OCI-LY7 (cell line): ENCODE results near the gene IZUMO4. TPM values are rescaled to one million over a fixed set of nuclear protein-coding genes. Genes with fewer than 3 reads are reported as not detected.

ENCODE experiments used
- BruUV-seq: library from RNA; stranded (reverse); fragments of 400-500 nt; replicated peaks from 2 replicates; lab custom pipeline; 2021; lab: Mats Ljungman, UMichigan
- CTCF ChIA-PET: fragments of 300-600 bp; sonication (Branson Sonifier 250); formaldehyde crosslinking; loops from one replicate; lab custom pipeline; 2022; ENCODE audit warnings: antibody characterized with exemption; ENCODE audit not compliant: unreplicated experiment; lab: Charles Lee
- POLR2A ChIA-PET: fragments of 300-600 bp; sonication (Branson Sonifier 250); formaldehyde crosslinking; loops from one replicate; lab custom pipeline; 2022; ENCODE audit warnings: antibody characterized with exemption; lab: Charles Lee
- DNase-seq: peaks from one replicate; pipeline ENCODE4 v3.0.0-alpha.2; 2015; ENCODE audit warnings: low spot score
- H2AFZ ChIP-seq: fragments of 200-600 bp; sonication (generic), shearing (Covaris generic); 2 replicates; pipeline ENCODE4 v1.6.1; 2014; ENCODE audit warnings: mild to moderate bottlenecking, antibody characterized with exemption, low read length, moderate library complexity
- H3K27ac ChIP-seq: fragments of 200-600 bp; sonication (generic); 2 replicates; pipeline ENCODE4 v1.5.1; 2014; ENCODE audit warnings: mixed run types, low read depth, mild to moderate bottlenecking, moderate library complexity, low read length, inconsistent platforms; ENCODE audit not compliant: poor library complexity, severe bottlenecking
- H3K36me3 ChIP-seq: fragments of 200-600 bp; sonication (generic); 2 replicates; pipeline ENCODE4 v1.6.1; 2014; ENCODE audit warnings: mild to moderate bottlenecking, antibody characterized with exemption, low read length, moderate library complexity, mixed read lengths; ENCODE audit not compliant: insufficient read depth
- H3K4me1 ChIP-seq: fragments of 200-600 bp; sonication (generic); 2 replicates; pipeline ENCODE4 v1.5.1; 2014; ENCODE audit warnings: mild to moderate bottlenecking, low read length; ENCODE audit not compliant: insufficient read depth, poor library complexity, severe bottlenecking
- H3K4me2 ChIP-seq: fragments of 200-600 bp; sonication (generic); 2 replicates; pipeline ENCODE4 v1.6.1; 2014; ENCODE audit warnings: mild to moderate bottlenecking, low read length
- H3K4me3 ChIP-seq: fragments of 200-600 bp; sonication (generic); 2 replicates; pipeline ENCODE4 v1.5.1; 2014; ENCODE audit warnings: mild to moderate bottlenecking, low read depth, low read length; ENCODE audit not compliant: poor library complexity, severe bottlenecking
- H3K79me2 ChIP-seq: fragments of 200-600 bp; sonication (generic); 2 replicates; pipeline ENCODE4 v1.6.1; 2016; ENCODE audit warnings: low read depth, mild to moderate bottlenecking, low read length, moderate library complexity, mixed read lengths; ENCODE audit not compliant: insufficient read depth
- H3K9me2 ChIP-seq: fragments of 200-600 bp; sonication (generic); 2 replicates; pipeline ENCODE4 v1.6.1; 2016; ENCODE audit warnings: mild to moderate bottlenecking, low read length, mixed read lengths; ENCODE audit not compliant: insufficient read depth
- H3K9me3 ChIP-seq: fragments of 200-600 bp; sonication (generic); 2 replicates; pipeline ENCODE4 v1.6.1; 2014; ENCODE audit warnings: mild to moderate bottlenecking, mixed run types, low read length, mixed read lengths
- H4K20me1 ChIP-seq: fragments of 200-600 bp; sonication (generic); 2 replicates; pipeline ENCODE4 v1.6.1; 2014; ENCODE audit warnings: mild to moderate bottlenecking, antibody characterized with exemption, low read length, moderate library complexity, mixed read lengths; ENCODE audit not compliant: insufficient read depth
- CTCF ChIP-seq: fragments of 200-600 bp; sonication (generic); conservative IDR thresholded peaks from 2 replicates; pipeline ENCODE4 v1.5.1; 2014; ENCODE audit warnings: mild to moderate bottlenecking, antibody characterized with exemption, low read length, moderate library complexity, mixed read lengths
- EZH2phosphoT487 ChIP-seq: fragments of 200-600 bp; sonication (generic); IDR thresholded peaks from 2 replicates; pipeline ENCODE4 v1.6.1; 2018; ENCODE audit warnings: low read depth, borderline replicate concordance, mild to moderate bottlenecking, mixed run types, antibody characterized with exemption, low read length, moderate library complexity, mixed read lengths
- intact Hi-C: fragments of 100-400 bp; cut with micrococcal nuclease; formaldehyde crosslinking; loops from one replicate; pipeline ENCODE4 v1.10.0; 2022; ENCODE audit not compliant: unreplicated experiment
- total RNA-seq, 2 experiments: library from RNA; depleted of rRNA in 1 of 2; stranded (reverse); fragments of >200 nt in 1 of 2; shearing (Covaris generic) in 1 of 2; gene quantifications; 2 replicates each; pipeline ENCODE4 v1.2.3, GENCODE V29; 2014 to 2022

The IZUMO4 gene
- total RNA-seq, 2 experiments from 2014 or later: 7.3 to 12.9 TPM

- Histone ChIP-seq H3K79me2 (peaks cover 82% of the 10 kb centered on the region), H2AFZ (no peak overlapping the region), H3K4me3 (no peak overlapping the region), H3K4me1 (peaks cover 45% of the 10 kb centered on the region), H3K4me2 (no peak overlapping the region), H3K9me3 (no peaks in the 10 kb centered on the region), H3K9me2 (no peaks in the 10 kb centered on the region), H3K36me3 (peaks cover 83% of the 10 kb centered on the region), H3K27ac (no peak overlapping the region), H4K20me1 (no peaks in the 10 kb centered on the region)
- no TSS peak for BruUV-seq
- DNase-seq: no peak
- intact Hi-C loops: no loop called here
- no peak for TF ChIP-seq EZH2phosphoT487
- CTCF ChIA-PET: no interaction called here
- POLR2A ChIA-PET: no interaction called here
These were observed 17.4 kb upstream of the IZUMO4 start for GRCh38 chr19:2079076-2079864.

GRCh38 chr19:2079865-2080301 lies 16.8 kb upstream of the IZUMO4 start:
- Histone ChIP-seq H3K36me3 (peaks cover 79% of the 10 kb centered on the region), H3K4me3 (no peak overlapping the region), H3K9me3 (no peaks in the 10 kb centered on the region), H3K79me2 (peaks cover 85% of the 10 kb centered on the region), H4K20me1 (no peaks in the 10 kb centered on the region), H2AFZ (no peak overlapping the region), H3K9me2 (no peaks in the 10 kb centered on the region), H3K4me2 (no peak overlapping the region), H3K27ac (no peak overlapping the region), H3K4me1 (peaks cover 40% of the 10 kb centered on the region)
- ChIA-PET CTCF (no interaction called here), POLR2A (no interaction called here)
- DNase-seq: no peak
- intact Hi-C loops: loop anchor here (10.0 kb wide), 1 partner anchor 175 kb away; the partner anchor contains the start of genes ADAT3 and SCAMP4
- BruUV-seq: no TSS peak
- TF ChIP-seq CTCF (no peak), EZH2phosphoT487 (no peak)

DNA sequence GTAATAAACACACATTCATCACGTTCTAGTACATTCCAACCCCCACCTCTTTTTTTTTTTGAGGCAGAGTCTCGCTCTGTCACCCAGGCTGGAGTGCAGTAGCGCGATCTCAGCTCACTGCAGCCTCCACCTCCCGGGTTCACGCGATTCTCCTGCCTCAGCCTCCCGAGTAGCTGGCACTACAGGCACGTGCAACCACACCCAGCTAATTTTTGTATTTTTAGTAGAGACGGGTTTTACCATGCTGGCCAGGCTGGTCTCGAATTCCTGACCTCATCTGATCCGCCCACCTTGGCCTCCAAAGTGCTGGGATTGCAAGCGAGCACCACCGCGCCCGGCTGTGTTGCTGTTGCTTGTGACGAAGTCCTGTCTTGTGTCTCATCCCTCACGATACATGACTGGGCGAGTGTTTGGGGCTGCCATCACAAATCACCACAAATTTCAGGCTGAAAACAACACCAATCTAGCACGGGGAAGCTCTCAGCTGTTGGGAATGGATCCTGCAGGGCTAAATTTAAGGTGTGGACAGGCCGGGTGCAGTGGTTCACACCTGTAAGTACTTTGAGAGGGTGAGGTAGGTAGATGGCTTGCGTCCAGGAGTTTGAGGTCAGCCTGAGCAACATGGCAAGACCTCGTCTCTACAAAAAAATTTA lies 16.3 kb upstream of the IZUMO4 start:
- no peak for DNase-seq
- intact Hi-C loops: loop anchor here (10.0 kb wide), 1 partner anchor 176 kb away; the partner anchor contains the start of genes ADAT3 and SCAMP4
- no TSS peak for BruUV-seq
- no peak for TF ChIP-seq CTCF
- no peak for TF ChIP-seq EZH2phosphoT487
- peaks cover 35% of the 10 kb centered on the region for H3K4me1 ChIP-seq
- H3K36me3 ChIP-seq: peaks cover 73% of the 10 kb centered on the region
- peak overlapping the region; percentile 34; the same call in 1 of the 2 replicates for H3K4me2 ChIP-seq
- no peaks in the 10 kb centered on the region for H3K9me2 ChIP-seq
- H3K9me3 ChIP-seq: no peaks in the 10 kb centered on the region
- ChIA-PET CTCF (no interaction called here), POLR2A (no interaction called here)
- no peaks in the 10 kb centered on the region for H4K20me1 ChIP-seq
- H3K4me3 ChIP-seq: no peak overlapping the region
- peak overlapping the region; percentile 39 for H3K27ac ChIP-seq
- peaks cover 82% of the 10 kb centered on the region for H3K79me2 ChIP-seq
- no peak overlapping the region for H2AFZ ChIP-seq
